B cell (primary cell): ENCODE measurements around the gene LPCAT4. TPM values are rescaled to one million over a fixed set of nuclear protein-coding genes. Genes with fewer than 3 reads are reported as not detected.
A peak's percentile ranks its signal among the peaks of the same experiment; 100 is the strongest.

Source experiments
- ATAC-seq: fragments of 200-7000 bp; cut with Tn5 transposase; one replicate; pipeline ENCODE4 v1.10.0; 2021; ENCODE audit warnings: low read depth, mild to moderate bottlenecking, moderate number of reproducible peaks, moderate library complexity
- CTCF ChIA-PET: fragments of 350-600 bp; sonication (Branson Sonifier 250); formaldehyde crosslinking; loops from one replicate; lab custom pipeline; 2021; ENCODE audit warnings: antibody characterized with exemption, inconsistent platforms; lab: Charles Lee
- POLR2A ChIA-PET: fragments of 350-600 bp; sonication (Branson Sonifier 250); formaldehyde crosslinking; loops from one replicate; lab custom pipeline; 2021; ENCODE audit warnings: antibody characterized with exemption; lab: Charles Lee
- DNase-seq: peaks from one replicate; pipeline ENCODE4 v3.0.0; 2013
- H2AFZ ChIP-seq: 2 replicates; pipeline ENCODE4 v1.6.1; 2012; ENCODE audit warnings: mild to moderate bottlenecking, low read depth, low read length; ENCODE audit not compliant: insufficient read depth, poor library complexity, severe bottlenecking
- H3K27ac ChIP-seq, 2 donors: 1 replicate in 1 of 2; 2 replicates in 1 of 2; pipeline ENCODE4 v1.5.1; 2012 to 2013; ENCODE audit warnings: low read length in 2 of 2, mild to moderate bottlenecking in 2 of 2, moderate library complexity in 1 of 2
- H3K27me3 ChIP-seq, 4 experiments: fragments of 200-600 bp in 1 of 4; sonication (generic) in 1 of 4; replicated peaks in 1 of 4; 1 replicate in 2 of 4; 2 replicates in 2 of 4; pipeline versions ENCODE4 v1.6.1 to v1.7.0; 2013 to 2016; ENCODE audit warnings: low read length in 3 of 4, mild to moderate bottlenecking in 2 of 4, mixed read lengths in 1 of 4, moderate library complexity in 1 of 4; ENCODE audit not compliant: insufficient read depth in 4 of 4, control insufficient read depth in 3 of 4; ENCODE audit errors: control extremely low read depth in 1 of 4
- H3K36me3 ChIP-seq, 2 experiments: replicated peaks in 1 of 2; 1 replicate in 1 of 2; 2 replicates in 1 of 2; pipeline versions ENCODE4 v1.6.1 to v1.7.1; 2013; ENCODE audit warnings: low read length in 1 of 2; ENCODE audit not compliant: insufficient read depth in 2 of 2, control insufficient read depth in 1 of 2; ENCODE audit errors: control extremely low read depth in 1 of 2, extremely low read depth in 1 of 2
- H3K4me1 ChIP-seq, 2 donors: fragments of 200-600 bp in 1 of 2; sonication (generic) in 1 of 2; 1 replicate in 1 of 2; 2 replicates in 1 of 2; pipeline versions ENCODE4 v1.5.1 to v1.6.1; 2013 to 2017; ENCODE audit warnings: low read length in 2 of 2; ENCODE audit not compliant: control insufficient read depth in 2 of 2, insufficient read depth in 2 of 2
- H3K4me2 ChIP-seq: replicated peaks from 2 replicates; pipeline ENCODE3; 2012; ENCODE audit warnings: mild to moderate bottlenecking, low read depth, low read length; ENCODE audit not compliant: poor library complexity, severe bottlenecking
- H3K4me3 ChIP-seq, 5 experiments: fragments of 200-600 bp in 1 of 5; sonication (generic) in 1 of 5; 1 replicate in 3 of 5; 2 replicates in 2 of 5; pipeline versions ENCODE4 v1.5.1 to v1.7.0; 2011 to 2016; ENCODE audit warnings: low read length in 4 of 5, mild to moderate bottlenecking in 4 of 5, low read depth in 2 of 5, control low read depth in 1 of 5, moderate library complexity in 1 of 5; ENCODE audit not compliant: insufficient read depth in 1 of 5; ENCODE audit errors: control extremely low read depth in 1 of 5, extremely low read depth in 1 of 5
- H3K79me2 ChIP-seq: fragments of 200-600 bp; sonication (generic); one replicate; pipeline ENCODE4 v1.6.0; 2016; ENCODE audit warnings: low read length; ENCODE audit not compliant: control insufficient read depth, insufficient read depth
- H3K9ac ChIP-seq: fragments of 200-600 bp; sonication (generic); 2 replicates; pipeline ENCODE4 v1.6.1; 2017; ENCODE audit warnings: mild to moderate bottlenecking, low read length, moderate library complexity
- H3K9me3 ChIP-seq, 3 donors: one replicate each; pipeline versions ENCODE4 v1.6.1 to v1.7.1; 2013; ENCODE audit warnings: low read length in 2 of 3; ENCODE audit not compliant: control insufficient read depth in 2 of 3, insufficient read depth in 1 of 3; ENCODE audit errors: control extremely low read depth in 1 of 3
- H4K20me1 ChIP-seq: 2 replicates; pipeline ENCODE4 v1.6.0; 2012; ENCODE audit warnings: mild to moderate bottlenecking, low read length; ENCODE audit not compliant: insufficient read depth, control insufficient read depth, poor library complexity, severe bottlenecking
- H3K27ac Mint-ChIP-seq: one replicate; pipeline ENCODE4 v1.8.0; 2021; ENCODE audit warnings: mixed read lengths
- H3K27me3 Mint-ChIP-seq: one replicate; pipeline ENCODE4 v1.8.0; 2021; ENCODE audit warnings: mixed read lengths
- H3K4me1 Mint-ChIP-seq: one replicate; pipeline ENCODE4 v1.8.0; 2021; ENCODE audit warnings: mixed read lengths
- H3K4me3 Mint-ChIP-seq: one replicate; pipeline ENCODE4 v1.8.0; 2021; ENCODE audit warnings: mixed read lengths
- H3K9me3 Mint-ChIP-seq: one replicate; pipeline ENCODE4 v1.8.0; 2022; ENCODE audit warnings: mixed read lengths; ENCODE audit not compliant: insufficient read depth
- CTCF ChIP-seq: fragments of 200-600 bp; IDR thresholded peaks from one replicate; pipeline ENCODE4 v1.8.0; 2022; ENCODE audit warnings: antibody characterized with exemption, mild to moderate bottlenecking
- EZH2 ChIP-seq: IDR thresholded peaks from 2 replicates; pipeline ENCODE4 v1.6.1; 2012; ENCODE audit warnings: borderline replicate concordance, low read depth, mild to moderate bottlenecking, moderate library complexity, low read length; ENCODE audit not compliant: insufficient read depth, poor library complexity, severe bottlenecking
- WGBS: methylation state at CpG from one replicate; pipeline ENCODE4 v1.1.5; 2013; ENCODE audit warnings: missing lambda C conversion rate; ENCODE audit not compliant: insufficient coverage; 5-methylcytosine and 5-hydroxymethylcytosine counted together
- intact Hi-C: fragments of 100-400 bp; cut with micrococcal nuclease; formaldehyde crosslinking; loops from one replicate; pipeline ENCODE4 v1.10.0; 2022
- polyA plus RNA-seq: library from polyadenylated mRNA; depleted of rRNA; stranded (reverse); fragments of >200 nt; gene quantifications from 2 replicates; pipeline ENCODE4 v1.2.3, GENCODE V29; 2012
- total RNA-seq, 2 donors: library from RNA; stranded (reverse); fragments of 120-200 nt in 1 of 2; gene quantifications; 1 replicate in 1 of 2; 2 replicates in 1 of 2; pipeline versions ENCODE4 v1.2.3 to v1.2.4, GENCODE V29; 2013 to 2022

The LPCAT4 gene
- total and polyA plus RNA-seq, 2 donors (not counting 1 experiment from before 2014, with no cell fraction given): 64.2 to 76.3 TPM

- no peaks in the 10 kb centered on the region for H3K36me3 ChIP-seq
- peak overlapping the region; percentile 95 for H2AFZ ChIP-seq
- ATAC-seq (no peak), DNase-seq (peak; percentile 47)
- H3K4me3 Mint-ChIP-seq: peak overlapping the region; percentile 96
- H3K27me3 ChIP-seq: no peaks in the 10 kb centered on the region
- peak overlapping the region; percentile 34 to 90 (median 66) for H3K4me3 ChIP-seq
- H3K4me1 ChIP-seq: peaks cover 18 to 28% of the 10 kb centered on the region in 2 donors
- peaks cover 40% of the 10 kb centered on the region for H3K4me1 Mint-ChIP-seq
- TF ChIP-seq EZH2: no peak
- no peak for TF ChIP-seq CTCF
- no peaks in the 10 kb centered on the region for H3K27me3 Mint-ChIP-seq
- intact Hi-C loops: loop anchor here (1.0 to 5.0 kb wide), 8 partner anchors 23 to 621 kb away; partner anchors contain the start of genes AVEN, EMC4, NOP10 and NUTM1
- H3K27ac Mint-ChIP-seq: peak overlapping the region; percentile 79
- H4K20me1 ChIP-seq: peaks cover 15% of the 10 kb centered on the region
- POLR2A ChIA-PET: interaction anchor here (1.0 to 2.8 kb wide), 4 partner anchors 23 to 217 kb away, joined by 4 to 23 read pairs (median 14); partner anchors contain the start of genes GOLGA8B, NOP10, NUTM1 and SLC12A6
- CTCF ChIA-PET: interaction anchor here (0.6 to 5.0 kb wide), 27 partner anchors 8 to 304 kb away, joined by 3 to 129 read pairs (median 7); partner anchors contain the start of genes GOLGA8B, KATNBL1, NOP10 and NUTM1
- no peaks in the 10 kb centered on the region for H3K9me3 ChIP-seq
- peak overlapping the region; percentile 93 for H3K4me2 ChIP-seq
- H3K9ac ChIP-seq: peak overlapping the region; percentile 86
- H3K27ac ChIP-seq: no peak overlapping the region
- peaks cover under 1% of the 10 kb centered on the region for H3K9me3 Mint-ChIP-seq
- peaks cover 18% of the 10 kb centered on the region for H3K79me2 ChIP-seq
- 0% methylated on average over 26 of the region's 37 CpGs for WGBS
Observed at GRCh38 chr15:34366271-34367065, 528 bp downstream of the LPCAT4 start.
